ENCODE data around the gene SUGP2.

SUGP2 gene

DNA sequence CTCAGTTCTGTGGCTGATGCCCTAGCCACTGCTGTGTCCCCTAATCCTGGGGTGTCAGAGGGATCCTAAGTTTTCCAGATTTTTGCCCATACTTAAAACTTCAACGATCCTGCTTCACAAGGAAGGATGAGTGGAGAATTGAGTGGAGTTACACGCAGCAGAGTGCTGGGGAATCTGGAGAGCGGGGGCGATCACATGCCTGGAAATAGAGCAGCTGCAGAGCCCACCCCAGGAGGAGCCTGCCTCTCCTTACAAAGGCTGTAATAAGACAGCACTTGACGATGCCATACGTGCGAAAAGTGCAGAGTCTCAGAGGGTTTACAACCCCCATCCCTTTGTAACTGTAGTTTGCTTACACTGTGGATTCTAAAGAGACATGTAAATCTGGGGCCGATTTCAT, 40.6 kb downstream of the SUGP2 start:
- no peak for DNase-seq (ENCODE audit: low read depth in 1 of 2, low spot score in 1 of 2)

DNA sequence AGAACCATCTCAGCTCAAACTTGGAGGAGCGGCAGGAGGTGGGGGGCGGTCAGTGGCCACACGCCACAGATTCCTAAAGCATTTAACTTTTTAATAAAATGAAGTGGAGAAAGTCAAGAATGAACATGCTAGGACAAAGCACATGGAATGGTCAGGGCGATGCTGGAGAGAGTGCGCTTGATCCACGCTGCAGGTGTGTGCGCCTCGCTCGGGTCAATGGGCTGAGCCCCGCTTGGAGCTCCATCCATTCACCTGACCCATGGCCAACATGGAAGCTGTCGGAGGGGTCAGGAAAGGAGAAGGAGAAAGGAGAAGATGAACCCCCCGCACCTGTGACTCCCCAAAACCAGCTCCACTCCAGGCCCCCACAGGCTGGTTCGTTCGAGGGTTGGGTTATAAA, 41.8 kb downstream of the SUGP2 start:
- no peak for DNase-seq (ENCODE audit: low read depth in 1 of 2, low spot score in 1 of 2)

DNA sequence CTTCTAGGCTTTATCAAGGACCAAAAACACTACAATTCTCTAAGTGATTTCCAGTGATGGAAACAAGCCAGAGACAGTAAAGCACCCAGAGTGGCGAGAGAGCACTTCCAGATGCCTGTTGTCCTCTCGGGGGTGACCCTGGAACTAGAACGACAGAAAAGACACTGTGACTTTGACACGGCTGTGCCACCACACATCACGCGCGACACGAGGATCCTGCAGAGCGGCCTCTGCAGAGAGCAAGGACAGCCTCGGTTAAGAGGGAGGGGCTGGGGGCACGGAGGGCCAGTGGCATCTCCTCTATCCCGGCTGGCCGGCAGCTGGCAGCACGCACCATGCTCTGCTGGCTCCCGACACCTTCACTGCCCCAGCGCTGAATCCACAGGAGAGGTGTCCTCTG, 42.3 kb downstream of the SUGP2 start:
- no peak for DNase-seq (ENCODE audit: low read depth in 1 of 2, low spot score in 1 of 2)

DNA sequence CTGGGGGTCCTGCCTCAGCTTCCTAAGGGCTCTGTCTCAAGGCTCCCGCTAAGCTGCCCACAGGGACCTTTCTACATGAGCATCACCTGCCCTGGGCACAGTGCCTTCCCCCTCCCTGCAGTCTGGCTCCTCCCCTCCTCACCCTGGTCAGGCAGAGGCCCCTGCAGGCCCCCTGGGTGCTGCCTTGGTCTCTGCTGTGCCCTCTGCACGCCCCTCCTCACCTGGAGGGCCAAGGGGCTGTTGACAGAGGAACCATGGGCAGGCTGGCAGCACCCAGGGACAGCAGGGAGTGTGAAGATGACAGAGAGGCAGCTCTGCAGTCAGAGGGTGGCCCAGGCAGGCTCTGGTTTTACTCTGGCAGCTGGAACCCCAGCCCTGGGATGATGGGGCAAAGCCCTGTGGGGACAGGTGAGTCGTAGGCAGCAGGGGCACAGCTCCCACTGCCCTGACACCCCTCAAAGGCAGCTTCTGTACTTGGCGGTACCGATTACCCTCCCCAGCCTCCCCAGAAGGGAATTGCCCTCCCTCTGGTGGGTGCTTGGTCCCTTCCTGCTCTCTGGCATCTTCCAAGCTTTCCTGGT, 43.1 kb downstream of the SUGP2 start:
- no peak for DNase-seq (ENCODE audit: low read depth in 1 of 2, low spot score in 1 of 2)

DNA sequence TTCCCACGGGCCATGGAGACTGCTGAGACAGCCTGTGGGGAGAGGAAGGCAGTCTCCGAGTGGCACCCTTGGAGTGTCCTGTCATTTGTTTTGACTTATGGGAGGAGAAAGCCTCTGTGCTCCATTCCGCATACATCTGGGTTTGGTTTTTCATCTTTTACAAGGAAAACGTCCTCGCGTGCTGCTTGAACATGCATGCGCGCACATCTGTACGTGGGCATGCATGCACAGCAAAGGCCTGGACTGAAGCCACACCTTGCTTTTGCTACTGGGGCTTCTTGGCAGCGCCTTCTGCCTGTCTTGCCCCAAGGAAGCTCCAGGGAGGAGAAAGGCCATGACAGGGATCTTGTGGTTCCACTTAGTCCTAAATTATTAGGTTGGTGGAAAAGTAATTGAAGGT, 44.0 kb downstream of the SUGP2 start:
- DNase-seq (ENCODE audit: low read depth in 1 of 2, low spot score in 1 of 2): no peak

DNA sequence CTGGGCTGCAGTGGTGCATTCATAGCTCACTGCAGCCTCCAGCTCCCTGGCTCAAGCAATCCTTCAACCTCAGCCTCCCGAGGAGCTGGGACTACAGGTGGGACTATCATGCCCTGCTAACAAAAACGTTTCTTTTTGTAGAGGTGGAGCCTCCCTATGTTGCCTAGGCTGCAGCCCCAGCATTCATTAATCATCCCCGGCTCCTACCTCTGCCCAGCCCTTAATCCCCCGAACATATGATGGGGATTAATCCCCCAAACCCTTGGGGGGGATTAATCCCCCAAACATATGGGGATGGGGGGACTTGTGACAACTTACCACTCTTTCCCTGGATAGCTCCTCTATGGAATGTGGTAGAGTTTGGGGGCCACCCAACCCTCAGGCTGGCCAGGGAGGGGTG, 45.9 kb downstream of the SUGP2 start:
- no peak for DNase-seq (ENCODE audit: low read depth in 1 of 2, low spot score in 1 of 2)

DNA sequence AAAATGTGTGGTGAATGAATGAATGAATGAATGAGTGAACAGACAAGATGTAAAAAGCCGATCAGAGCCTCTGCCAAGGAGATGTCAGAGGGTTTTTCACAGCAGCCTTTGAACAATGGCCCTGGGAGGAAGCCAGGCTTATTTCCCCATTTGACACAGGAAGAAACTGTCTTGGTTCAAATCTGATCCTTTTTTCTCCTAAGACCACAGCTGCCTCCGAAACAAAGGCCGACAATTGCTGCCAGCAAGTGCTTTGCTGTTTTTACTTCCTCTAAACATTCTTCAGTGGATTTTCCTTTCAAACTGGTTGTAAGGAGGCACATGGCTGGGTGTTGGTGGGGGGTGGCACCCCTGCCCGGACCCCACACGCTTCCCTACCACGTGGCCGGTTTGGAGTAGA, 48.1 kb downstream of the SUGP2 start:
- DNase-seq (ENCODE audit: low read depth in 1 of 2, low spot score in 1 of 2): no peak

DNA sequence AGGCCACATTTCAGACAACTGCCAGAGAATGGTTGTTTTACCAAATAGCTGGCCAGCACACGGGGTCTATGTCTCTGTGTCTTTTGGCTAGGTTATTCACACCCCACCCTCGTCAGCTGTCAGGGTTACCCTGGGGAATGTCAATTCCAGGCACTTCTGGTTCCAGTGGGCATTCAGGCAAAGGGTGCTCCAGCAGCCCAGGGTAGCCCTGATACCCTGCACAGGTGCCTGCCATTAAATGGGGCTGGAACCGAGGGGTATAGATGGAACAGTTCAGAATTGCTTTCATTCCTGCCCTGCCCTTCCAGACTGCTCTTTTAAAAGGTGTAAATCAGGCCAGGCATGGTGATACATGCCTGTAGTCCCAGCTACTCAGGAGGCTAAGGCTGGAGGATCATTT, 49.1 kb downstream of the SUGP2 start:
- DNase-seq (ENCODE audit: low read depth in 1 of 2, low spot score in 1 of 2): no peak

DNA sequence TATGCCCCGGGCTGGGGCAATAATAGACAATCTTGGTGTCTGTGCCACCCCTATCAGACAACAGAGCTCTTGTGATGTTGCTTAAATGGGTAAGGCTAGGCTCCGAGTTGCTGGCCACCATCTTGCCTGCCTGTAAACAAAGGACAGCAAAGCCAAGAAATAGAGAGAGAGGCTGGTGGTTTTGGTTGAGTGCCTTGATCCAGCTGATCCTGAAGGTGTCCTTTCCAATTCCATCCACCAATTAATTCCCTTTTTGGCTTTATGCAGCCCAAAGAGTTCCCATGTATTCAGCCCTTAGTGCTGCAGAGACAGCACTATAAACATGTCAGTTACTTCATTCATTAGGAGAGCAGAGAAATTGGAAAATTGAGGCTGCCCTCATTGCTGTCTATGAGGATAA, 50.6 kb downstream of the SUGP2 start:
- DNase-seq (ENCODE audit: low read depth in 1 of 2, low spot score in 1 of 2): no peak

DNA sequence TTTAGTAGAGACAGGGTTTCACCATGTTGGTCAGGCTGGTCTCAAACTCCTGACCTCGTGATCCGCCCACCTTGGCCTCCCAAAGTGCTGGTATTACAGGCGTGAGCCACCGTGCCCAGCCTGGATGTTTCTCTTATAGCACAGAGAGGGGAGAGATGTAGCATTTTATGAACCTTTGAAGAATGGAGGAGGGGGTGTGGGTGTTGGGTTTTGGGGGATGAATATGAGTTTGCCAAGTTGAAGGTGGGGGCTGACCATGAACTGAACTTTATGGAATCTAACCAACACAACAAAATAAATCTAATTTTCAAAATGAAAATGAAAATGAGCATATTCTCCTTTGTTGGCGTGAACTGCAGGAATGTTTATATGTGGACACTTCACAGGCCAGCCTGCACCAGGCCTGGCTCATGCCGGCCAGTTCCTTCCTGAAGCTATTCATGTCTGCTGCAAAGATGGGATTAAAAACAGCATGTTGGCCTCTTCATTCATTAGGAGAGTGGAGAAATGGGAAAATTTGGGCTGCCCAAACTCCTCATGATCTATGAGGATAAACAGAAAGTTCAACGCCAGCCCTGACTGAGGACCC, 52.8 kb downstream of the SUGP2 start:
- no peak for DNase-seq (ENCODE audit: low read depth in 1 of 2, low spot score in 1 of 2)

DNA sequence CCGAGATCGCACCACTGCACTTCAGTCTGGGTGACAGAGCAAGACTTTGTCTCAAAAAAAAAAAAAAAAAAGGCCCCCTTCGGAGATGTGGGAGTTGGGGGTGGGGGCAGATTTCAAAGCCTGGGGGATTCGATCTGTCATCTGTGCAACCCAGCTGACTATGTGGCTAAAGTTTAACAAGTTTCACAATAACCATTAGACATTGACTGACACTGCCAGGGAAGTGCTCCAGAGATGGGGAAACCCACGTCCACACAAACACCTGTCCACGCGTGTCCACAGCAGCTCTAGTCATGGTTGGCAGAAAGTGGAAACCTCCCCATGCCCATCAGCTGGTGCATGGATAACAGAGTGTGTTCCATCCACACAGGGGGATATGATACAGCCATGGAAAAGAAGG, 54.7 kb downstream of the SUGP2 start:
- no peak for DNase-seq (ENCODE audit: low read depth in 1 of 2, low spot score in 1 of 2)

DNA sequence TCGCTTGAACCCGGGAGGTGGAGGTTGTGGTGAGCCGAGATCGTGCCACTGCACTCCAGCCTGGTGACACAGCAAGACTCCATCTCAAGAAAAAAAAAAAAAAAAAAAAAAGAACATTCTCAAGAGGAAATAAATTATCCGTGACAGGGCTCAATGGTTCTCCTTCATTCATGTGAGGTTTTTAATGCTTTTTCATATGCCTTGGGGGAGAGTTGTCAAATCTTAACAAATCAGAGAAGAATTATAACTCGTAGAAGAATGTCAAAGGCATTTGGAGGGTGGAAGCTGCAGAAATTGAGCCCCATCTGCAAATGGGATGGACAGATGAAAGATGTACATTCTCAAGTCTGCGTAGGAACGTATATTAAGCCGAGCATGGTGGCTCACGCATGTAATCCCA, 57.4 kb downstream of the SUGP2 start:
- DNase-seq (ENCODE audit: low read depth in 1 of 2, low spot score in 1 of 2): no peak

DNA sequence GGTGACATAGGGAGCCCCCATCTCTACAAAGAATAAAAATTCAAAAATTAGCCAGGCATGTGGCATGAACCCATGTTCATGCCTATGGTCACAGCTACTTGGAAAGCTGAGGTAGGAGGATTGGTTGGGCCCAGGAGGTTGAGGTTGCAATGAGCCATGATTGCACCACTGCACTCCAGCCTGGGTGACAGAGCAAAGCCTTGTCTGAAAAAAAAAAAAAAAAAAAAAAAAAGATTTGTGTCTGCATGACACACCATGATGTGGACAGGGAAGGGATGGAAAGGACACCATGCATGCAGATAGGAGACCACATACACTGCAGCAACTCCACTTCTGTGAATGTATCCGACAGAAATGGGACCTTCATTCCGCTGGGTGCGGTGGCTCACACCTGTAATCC, 58.3 kb downstream of the SUGP2 start:
- DNase-seq (ENCODE audit: low read depth in 1 of 2, low spot score in 1 of 2): no peak

DNA sequence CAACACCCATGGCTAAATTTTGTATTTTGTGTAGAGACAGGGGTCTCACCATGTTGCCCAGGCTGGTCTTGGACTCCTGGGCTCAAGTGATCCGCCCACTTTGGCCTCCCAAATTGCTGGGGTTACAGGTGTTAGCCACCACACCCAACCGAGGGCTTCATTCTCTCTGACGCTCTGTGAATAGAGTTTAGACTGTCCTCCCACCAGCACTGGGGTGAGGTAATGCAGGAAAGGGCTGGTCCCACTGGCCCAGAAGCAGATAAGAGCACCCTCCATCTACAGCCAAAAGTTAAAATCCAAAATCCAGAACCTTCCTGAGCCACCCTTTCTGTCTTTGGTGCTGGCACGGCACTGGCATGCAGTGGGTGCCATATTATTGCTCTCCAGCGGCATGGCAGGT, 60.5 kb downstream of the SUGP2 start:
- DNase-seq (ENCODE audit: low read depth in 1 of 2, low spot score in 1 of 2): no peak

DNA sequence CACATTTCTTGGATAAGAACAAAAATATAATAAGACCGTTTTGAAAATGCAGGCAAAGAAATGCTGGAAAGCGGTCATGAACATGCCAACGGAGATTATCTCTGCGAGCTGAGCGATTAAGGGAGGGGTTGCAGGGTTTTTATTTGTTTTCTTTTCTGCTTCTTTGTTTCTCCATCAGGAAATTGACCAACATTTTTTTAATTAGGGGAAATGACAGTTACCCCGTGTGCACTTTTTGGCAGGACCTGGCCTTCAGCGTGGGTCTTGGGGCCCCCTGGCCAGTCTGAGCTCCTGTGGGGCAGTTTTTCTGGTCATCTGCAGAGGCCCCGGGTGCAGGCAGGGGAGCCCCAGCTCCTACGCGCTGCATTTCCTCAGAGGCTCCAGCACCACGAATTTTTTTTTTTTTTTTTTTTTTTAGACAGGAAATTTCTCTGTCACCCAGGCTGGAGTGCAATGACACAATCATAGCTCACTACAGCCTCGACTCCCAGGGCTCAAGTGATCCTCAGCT, 61.0 kb downstream of the SUGP2 start:
- DNase-seq (ENCODE audit: low read depth in 1 of 2, low spot score in 1 of 2): no peak

DNA sequence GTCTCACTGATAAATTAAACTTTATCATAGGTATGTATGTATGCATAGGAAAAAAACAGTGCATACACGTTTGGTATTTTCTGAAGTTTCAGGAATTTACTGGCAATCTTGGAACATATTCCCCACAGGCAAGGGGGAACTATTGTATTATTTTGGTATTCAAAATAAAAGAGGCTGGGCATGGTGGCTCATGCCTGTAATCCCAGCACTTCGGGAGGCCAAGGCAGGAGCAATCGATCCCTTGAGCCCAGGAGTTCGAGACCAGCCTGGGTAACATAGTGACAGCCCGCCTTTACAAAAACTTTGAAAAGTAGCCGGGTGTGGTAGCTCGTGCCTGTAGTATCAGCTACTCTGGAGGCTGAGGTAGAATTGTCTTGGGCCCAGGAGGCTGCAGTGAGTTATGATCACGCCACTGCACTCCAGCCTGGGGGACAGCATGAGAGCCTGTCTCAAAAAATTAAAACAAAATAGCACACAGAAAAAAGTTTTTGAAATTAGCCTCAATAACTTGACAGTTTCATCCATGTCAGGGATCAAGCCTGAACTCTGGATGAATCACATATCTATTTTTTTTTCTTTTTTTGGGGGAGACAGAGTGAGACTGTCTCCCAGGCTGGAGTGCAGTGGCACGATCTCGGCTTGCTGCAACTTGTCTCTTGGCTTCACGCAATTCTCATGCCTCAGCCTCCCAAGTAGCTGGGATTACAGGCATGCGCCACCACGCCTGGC, 63.2 kb downstream of the SUGP2 start:
- no peak for DNase-seq (ENCODE audit: low read depth in 1 of 2, low spot score in 1 of 2)

DNA sequence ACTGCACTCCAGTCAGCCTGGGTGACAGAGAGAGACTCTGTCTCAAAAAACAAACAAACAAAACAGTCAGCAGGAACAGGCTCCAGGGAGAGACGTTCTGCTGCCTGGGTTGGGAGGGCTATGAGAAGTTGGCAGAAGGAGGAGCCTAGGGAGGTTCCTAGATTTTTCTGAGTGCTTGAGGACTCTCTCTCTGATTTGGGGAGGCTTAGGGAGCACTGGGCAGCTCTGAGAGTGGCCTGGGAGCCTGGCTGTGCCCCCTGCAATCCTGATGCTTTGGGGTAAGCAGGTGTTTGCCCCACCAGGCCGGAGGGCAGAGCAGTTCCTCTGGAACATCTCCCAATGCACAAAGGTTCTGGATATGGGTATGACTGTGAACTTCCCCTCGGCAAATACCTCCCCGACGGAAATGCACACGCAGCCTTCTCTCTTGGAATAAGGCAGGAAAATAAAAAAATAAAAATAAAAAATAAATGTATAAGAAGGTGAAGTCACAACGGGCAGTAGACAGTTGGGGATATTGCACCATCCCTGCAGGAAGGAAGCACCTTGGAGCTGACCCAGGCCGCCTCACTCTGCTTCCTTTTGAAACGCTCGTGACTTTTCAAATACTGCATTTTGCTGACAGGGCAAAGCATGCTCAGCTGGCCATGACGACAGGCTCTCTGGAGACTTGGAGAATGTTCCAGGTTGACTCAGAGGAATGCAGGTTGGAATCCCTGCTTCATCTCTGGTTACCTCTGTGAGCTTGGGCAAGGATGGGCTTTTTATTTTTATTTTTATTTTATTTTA, 65.8 kb downstream of the SUGP2 start:
- no peak for DNase-seq (ENCODE audit: low read depth in 1 of 2, low spot score in 1 of 2)

DNA sequence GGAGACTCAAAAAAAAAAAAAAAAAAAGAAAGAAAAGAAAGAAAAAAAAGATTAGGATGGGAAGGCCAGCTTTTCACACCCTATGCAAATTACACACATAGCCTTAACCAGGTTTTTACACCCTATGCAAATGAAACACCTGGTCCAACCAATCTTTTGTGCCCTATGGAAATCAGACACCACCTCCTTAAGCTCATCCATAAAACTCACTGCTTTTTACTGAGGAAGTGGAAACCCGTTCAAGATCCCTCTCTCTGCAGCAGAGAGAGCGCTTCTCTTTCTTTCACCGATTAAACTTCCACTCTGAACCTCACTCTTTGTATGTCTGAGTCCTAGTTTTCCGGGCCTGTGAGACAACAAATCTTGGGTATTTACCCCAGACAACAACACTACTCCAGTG, 67.0 kb downstream of the SUGP2 start:
- no peak for DNase-seq (ENCODE audit: low read depth in 1 of 2, low spot score in 1 of 2)

DNA sequence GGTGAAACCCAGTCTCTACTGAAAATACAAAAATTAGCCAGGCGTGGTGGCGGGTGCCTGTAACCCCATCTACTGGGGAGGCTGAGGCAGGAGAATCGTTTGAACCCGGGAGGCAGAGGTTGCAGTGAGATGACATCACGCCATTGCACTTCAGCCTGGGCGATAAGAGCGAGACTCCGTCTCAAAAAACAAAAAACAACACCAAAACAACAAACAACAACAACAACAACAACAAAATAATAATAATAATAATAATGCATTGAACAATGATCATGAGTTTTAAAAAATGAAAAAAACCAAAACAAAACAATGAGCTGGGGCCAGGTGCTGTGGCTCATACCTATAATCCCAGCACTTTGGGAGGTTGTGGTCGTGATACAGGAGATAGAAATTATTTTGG, 69.2 kb downstream of the SUGP2 start:
- DNase-seq (ENCODE audit: low read depth in 1 of 2, low spot score in 1 of 2): no peak

DNA sequence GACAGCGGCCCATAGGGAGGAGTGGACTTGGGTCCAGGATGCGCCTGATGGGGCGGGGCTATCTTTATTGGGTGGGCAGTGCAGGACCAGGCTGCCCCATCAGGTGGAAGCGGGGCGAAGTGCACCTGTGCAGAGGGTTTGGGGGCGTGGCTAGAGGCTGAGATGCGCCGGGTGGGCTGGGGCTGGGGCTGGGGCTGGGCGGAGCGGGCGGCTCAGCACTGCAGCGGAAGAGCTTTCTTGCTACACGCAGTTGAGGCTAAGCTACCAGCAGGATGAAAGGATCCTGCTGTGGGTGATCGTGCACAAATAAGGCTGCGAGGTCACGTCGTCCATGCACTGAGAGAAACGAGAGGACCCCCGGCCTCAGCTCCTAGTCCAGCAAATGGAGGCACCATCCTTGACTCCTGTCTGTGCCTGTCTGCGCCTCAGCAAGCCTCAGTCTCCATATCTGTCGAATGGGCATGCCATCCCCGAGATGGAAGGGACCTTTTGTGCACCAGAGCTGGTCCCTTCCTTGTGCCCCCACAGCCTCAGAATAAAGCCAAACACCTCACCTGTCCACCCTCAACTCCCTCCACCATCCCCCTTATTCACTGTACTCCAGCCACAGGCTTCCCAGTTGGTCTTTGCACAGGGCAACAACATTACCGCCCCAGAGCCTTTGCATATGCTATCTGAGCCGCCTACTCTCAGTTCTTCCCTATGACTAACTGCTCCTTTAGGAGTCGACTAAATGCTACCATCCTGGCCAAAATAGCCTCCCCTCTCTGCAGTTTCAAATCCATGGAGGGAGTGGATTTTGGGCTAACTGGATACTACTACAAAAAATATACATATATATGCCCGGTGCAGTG, 71.3 kb downstream of the SUGP2 start:
- no peak for DNase-seq (ENCODE audit: low read depth in 1 of 2, low spot score in 1 of 2)

DNA sequence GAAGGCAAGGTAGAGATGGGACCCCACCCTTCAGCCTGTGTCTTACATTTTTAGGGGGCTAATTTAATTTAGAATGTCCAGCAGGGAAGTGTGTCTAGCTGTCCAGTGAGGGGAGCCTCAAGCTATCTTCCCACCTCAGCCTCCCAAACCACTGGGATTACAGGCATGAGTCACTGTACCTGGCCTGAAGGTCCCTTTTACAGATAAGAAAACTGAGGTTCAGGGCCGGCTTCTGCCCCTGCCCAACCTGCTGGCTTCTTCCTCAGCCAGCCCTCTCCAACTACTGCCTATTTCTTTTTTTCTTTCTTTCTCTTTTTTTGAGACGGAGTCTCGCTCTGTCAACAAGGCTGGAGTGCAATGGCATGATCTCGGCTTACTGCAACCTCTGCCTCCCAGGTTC, 72.9 kb downstream of the SUGP2 start:
- no peak for DNase-seq (ENCODE audit: low read depth in 1 of 2, low spot score in 1 of 2)
